ENCODE results near the gene ZNF276. TPM values are rescaled to one million over a fixed set of nuclear protein-coding genes. Genes with fewer than 3 reads are reported as not detected.

The ZNF276 gene
- total RNA-seq, 6 donors from 2014 or later, result 28.6 to 172 (median 39.0) TPM

- ATAC-seq (ENCODE audit: low FRiP score in 2 of 2) (no peak), DNase-seq (peak in 1 of 2 donors; percentile 66)
- Histone ChIP-seq H3K4me3 (peak overlapping the region in 3 of 4 donors; percentile 32 to 49 (median 37)), H3K9me3 (no peaks in the 10 kb centered on the region), H3K36me3 (peaks cover 0 to 8% (median 0%) of the 10 kb centered on the region in 4 donors), H3K4me1 (peaks cover 9 to 16% (median 12%) of the 10 kb centered on the region in 4 donors), H3K27ac (no peak overlapping the region), H3K27me3 (peaks cover 0 to 7% (median 1%) of the 10 kb centered on the region in 4 donors)
- TF ChIP-seq CTCF (IDR thresholded peaks at IDR 0.05) (no peak), EP300 (IDR thresholded peaks at IDR 0.05) (no peak), POLR2A (IDR thresholded peaks at IDR 0.05) (no peak), POLR2AphosphoS5 (IDR thresholded peaks at IDR 0.05) (no peak)
- WGBS, 2 donors, result 20% methylated on average over 6 to 21 of the region's 22 CpGs
These were observed 9.0 kb upstream of the ZNF276 start for GRCh38 chr16:89712274-89712781.

GRCh38 chr16:89716493-89716892 is 4.8 kb upstream of the ZNF276 start:
- Histone ChIP-seq H3K27ac (no peak overlapping the region), H3K27me3 (peaks cover 0 to 8% (median 5%) of the 10 kb centered on the region in 4 donors), H3K4me3 (no peak overlapping the region), H3K9me3 (no peaks in the 10 kb centered on the region), H3K36me3 (no peaks in the 10 kb centered on the region), H3K4me1 (peaks cover 21 to 34% (median 26%) of the 10 kb centered on the region in 4 donors)
- DNase-seq (peak in 1 of 2 donors; percentile 67), ATAC-seq (ENCODE audit: low FRiP score in 2 of 2) (no peak)
- 92 to 95% methylated on average over 11 to 15 of the region's 15 CpGs for WGBS, 2 donors
- TF ChIP-seq POLR2A (IDR thresholded peaks at IDR 0.05), result no peak
- TF ChIP-seq POLR2AphosphoS5 (IDR thresholded peaks at IDR 0.05), result no peak
- TF ChIP-seq CTCF (IDR thresholded peaks at IDR 0.05), result no peak
- no peak for TF ChIP-seq EP300 (IDR thresholded peaks at IDR 0.05)

GRCh38 chr16:89716916-89717687 is 4.2 kb upstream of the ZNF276 start:
- Histone ChIP-seq H3K27ac (no peak overlapping the region), H3K27me3 (peaks cover 0 to 8% (median 5%) of the 10 kb centered on the region in 4 donors), H3K4me1 (peaks cover 15 to 31% (median 20%) of the 10 kb centered on the region in 4 donors), H3K9me3 (no peaks in the 10 kb centered on the region), H3K36me3 (no peaks in the 10 kb centered on the region), H3K4me3 (no peak overlapping the region)
- TF ChIP-seq POLR2AphosphoS5 (IDR thresholded peaks at IDR 0.05) (no peak), CTCF (IDR thresholded peaks at IDR 0.05) (no peak), EP300 (IDR thresholded peaks at IDR 0.05) (no peak), POLR2A (IDR thresholded peaks at IDR 0.05) (no peak)
- DNase-seq, result peak in 1 of 2 donors; percentile 61
- 90 to 93% methylated on average over 20 to 25 of the region's 29 CpGs for WGBS, 2 donors
- ATAC-seq (ENCODE audit: low FRiP score in 2 of 2), result no peak

GRCh38 chr16:89717688-89718505 is 3.4 kb upstream of the ZNF276 start:
- H3K27ac ChIP-seq, result peak overlapping the region in 1 of 4 donors; percentile 98
- peaks cover 19 to 33% (median 24%) of the 10 kb centered on the region in 4 donors for H3K4me1 ChIP-seq
- ATAC-seq (ENCODE audit: low FRiP score in 2 of 2) (no peak), DNase-seq (peak in 1 of 2 donors; percentile 30)
- no peak for TF ChIP-seq CTCF (IDR thresholded peaks at IDR 0.05)
- no peak for TF ChIP-seq POLR2AphosphoS5 (IDR thresholded peaks at IDR 0.05)
- TF ChIP-seq EP300 (IDR thresholded peaks at IDR 0.05), result no peak
- TF ChIP-seq POLR2A (IDR thresholded peaks at IDR 0.05), result no peak
- no peak overlapping the region for H3K4me3 ChIP-seq
- H3K9me3 ChIP-seq, result no peaks in the 10 kb centered on the region
- H3K27me3 ChIP-seq, result peaks cover 0 to 8% (median under 1%) of the 10 kb centered on the region in 4 donors
- WGBS, 2 donors, result 87 to 88% methylated on average over 14 to 24 of the region's 24 CpGs
- H3K36me3 ChIP-seq, result peaks cover 0 to 2% (median under 1%) of the 10 kb centered on the region in 4 donors
